Fibroblast of lung (primary cell): ENCODE data around the gene AK5.

Experiments used
- EZH2 ChIP-seq: IDR thresholded peaks from 2 replicates; pipeline ENCODE4 v1.5.1; 2012; ENCODE audit warnings: low read length, control low read depth, mild to moderate bottlenecking; ENCODE audit errors: missing control alignments
- TF ChIP-seq, protein P1 (sequence below), 2 donors: IDR thresholded peaks in 1 of 2; conservative IDR thresholded peaks in 1 of 2; 1 replicate in 1 of 2; 2 replicates in 1 of 2; pipeline ENCODE4 v1.5.1; 2011 to 2012; ENCODE audit warnings: low read length in 2 of 2, control low read depth in 1 of 2, inconsistent platforms in 1 of 2, low read depth in 1 of 2, mild to moderate bottlenecking in 1 of 2

DNA sequence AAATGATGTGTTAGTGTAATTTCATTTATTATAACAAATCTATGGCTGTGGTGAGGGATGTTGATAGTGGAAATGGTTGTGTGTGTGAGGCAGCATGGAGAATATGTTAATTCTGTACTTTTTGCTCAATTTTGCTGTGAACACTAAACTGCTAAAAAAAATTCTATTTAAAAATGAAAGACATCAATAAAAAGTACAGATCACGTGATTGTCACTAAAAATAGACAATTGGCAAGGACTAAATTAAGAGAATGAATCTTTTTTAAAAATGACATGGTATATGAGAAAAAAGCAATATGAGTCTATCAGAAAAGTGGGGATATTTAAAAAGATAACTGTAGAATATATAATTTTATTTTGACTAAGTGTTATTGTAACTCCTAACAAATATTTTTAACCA is 46.9 kb upstream of the AK5 start:
- TF ChIP-seq, protein P1, sequence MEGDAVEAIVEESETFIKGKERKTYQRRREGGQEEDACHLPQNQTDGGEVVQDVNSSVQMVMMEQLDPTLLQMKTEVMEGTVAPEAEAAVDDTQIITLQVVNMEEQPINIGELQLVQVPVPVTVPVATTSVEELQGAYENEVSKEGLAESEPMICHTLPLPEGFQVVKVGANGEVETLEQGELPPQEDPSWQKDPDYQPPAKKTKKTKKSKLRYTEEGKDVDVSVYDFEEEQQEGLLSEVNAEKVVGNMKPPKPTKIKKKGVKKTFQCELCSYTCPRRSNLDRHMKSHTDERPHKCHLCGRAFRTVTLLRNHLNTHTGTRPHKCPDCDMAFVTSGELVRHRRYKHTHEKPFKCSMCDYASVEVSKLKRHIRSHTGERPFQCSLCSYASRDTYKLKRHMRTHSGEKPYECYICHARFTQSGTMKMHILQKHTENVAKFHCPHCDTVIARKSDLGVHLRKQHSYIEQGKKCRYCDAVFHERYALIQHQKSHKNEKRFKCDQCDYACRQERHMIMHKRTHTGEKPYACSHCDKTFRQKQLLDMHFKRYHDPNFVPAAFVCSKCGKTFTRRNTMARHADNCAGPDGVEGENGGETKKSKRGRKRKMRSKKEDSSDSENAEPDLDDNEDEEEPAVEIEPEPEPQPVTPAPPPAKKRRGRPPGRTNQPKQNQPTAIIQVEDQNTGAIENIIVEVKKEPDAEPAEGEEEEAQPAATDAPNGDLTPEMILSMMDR (conservative IDR thresholded peaks at IDR 0.05 in 1 of 2, IDR thresholded peaks at IDR 0.05 in 1 of 2; ENCODE audit: low read depth in 1 of 2, low read length in 2 of 2), result no peak
- TF ChIP-seq EZH2, result no peak
